ENCODE measurements around the gene GPC3.
"Not testable (repeated sequence)": the region's sequence is repeated elsewhere in the genome, so short reads cannot be mapped to it uniquely, and the experiment has no call there.

Gene GPC3

GRCh38 chrX:133985164-133985966, at the start of gene GPC3:
Gene GPC3, minus strand, starts transcription at chrX:133985594.
- DNase-seq (ENCODE audit: low read depth): no peak

- DNase-seq (ENCODE audit: low read depth): no peak
Observed at GRCh38 chrX:134032441-134032840, 47.0 kb upstream of the GPC3 start.

GRCh38 chrX:134026565-134027311, 41.3 kb upstream of the GPC3 start:
- DNase-seq (ENCODE audit: low read depth): peak; percentile 3

GRCh38 chrX:134025986-134026545, 40.7 kb upstream of the GPC3 start:
- DNase-seq (ENCODE audit: low read depth): no peak

- no peak for DNase-seq (ENCODE audit: low read depth)
Observed at GRCh38 chrX:134024686-134025377, 39.4 kb upstream of the GPC3 start.

GRCh38 chrX:134023851-134024281, 38.5 kb upstream of the GPC3 start:
- no peak for DNase-seq (ENCODE audit: low read depth)

GRCh38 chrX:134020910-134021309, 35.5 kb upstream of the GPC3 start:
- DNase-seq (ENCODE audit: low read depth): no peak

GRCh38 chrX:134019567-134020206, 34.3 kb upstream of the GPC3 start:
- DNase-seq (ENCODE audit: low read depth): no peak

GRCh38 chrX:134016309-134016708, 30.9 kb upstream of the GPC3 start:
- not testable (repeated sequence) for DNase-seq (ENCODE audit: low read depth)

GRCh38 chrX:134015510-134015909, 30.1 kb upstream of the GPC3 start:
- DNase-seq (ENCODE audit: low read depth): not testable (repeated sequence)

GRCh38 chrX:134013524-134013923, 28.1 kb upstream of the GPC3 start:
- DNase-seq (ENCODE audit: low read depth): no peak

- no peak for DNase-seq (ENCODE audit: low read depth)
Observed at GRCh38 chrX:134013092-134013497, 27.7 kb upstream of the GPC3 start.

GRCh38 chrX:134010690-134011089, 25.3 kb upstream of the GPC3 start:
- DNase-seq (ENCODE audit: low read depth): no peak

GRCh38 chrX:134007716-134008115, 22.3 kb upstream of the GPC3 start:
- DNase-seq (ENCODE audit: low read depth): no peak

GRCh38 chrX:134006484-134007161, 21.2 kb upstream of the GPC3 start:
- no peak for DNase-seq (ENCODE audit: low read depth)

GRCh38 chrX:134004084-134004483, 18.7 kb upstream of the GPC3 start:
- DNase-seq (ENCODE audit: low read depth): no peak

- no peak for DNase-seq (ENCODE audit: low read depth)
Observed at GRCh38 chrX:134002921-134003615, 17.7 kb upstream of the GPC3 start.

GRCh38 chrX:134000260-134001245, 15.2 kb upstream of the GPC3 start:
- DNase-seq (ENCODE audit: low read depth): no peak

- DNase-seq (ENCODE audit: low read depth): no peak
Observed at GRCh38 chrX:133999031-133999705, 13.8 kb upstream of the GPC3 start.
